ENCODE measurements around the gene GTF2IRD1. TPM values are rescaled to one million over a fixed set of nuclear protein-coding genes. Genes with fewer than 3 reads are reported as not detected.
A peak's percentile ranks its signal among the peaks of the same experiment; 100 is the strongest.

GTF2IRD1 gene
- total RNA-seq, 1 experiment from 2014 or later: 34.3 TPM

GRCh38 chr7:74454021-74454924 lies 567 bp downstream of the GTF2IRD1 start:
- Mint-ChIP-seq H3K36me3 (ENCODE audit: insufficient read depth in 1 of 3, low read depth in 3 of 3) (peaks cover 4 to 10% (median 10%) of the 10 kb centered on the region in 3 experiments; a peak in 5 of 7 replicates), H3K27ac (no peak overlapping the region; a peak in 1 of 7 replicates), H3K4me1 (peaks cover 15 to 23% of the 10 kb centered on the region in 2 experiments), H3K9me3 (peaks cover 0 to 5% of the 10 kb centered on the region in 2 experiments; a peak in 3 of 5 replicates), H3K4me3 (peak overlapping the region; percentile 64 to 77), H3K27me3 (ENCODE audit: low read depth) (no peaks in the 10 kb centered on the region; the same call in 1 of the 2 replicates)
- DNase-seq: no peak
- Histone ChIP-seq H2AK5ac (ENCODE audit: insufficient read length, low read length) (no peak overlapping the region), H4K91ac (ENCODE audit: insufficient read length, low read depth, low read length) (no peak overlapping the region), H3K23me2 (ENCODE audit: insufficient read length, low read depth, low read length, poor library complexity, severe bottlenecking) (no peaks in the 10 kb centered on the region), H2BK12ac (ENCODE audit: insufficient read length, low read depth, low read length) (no peak overlapping the region), H3K79me2 (ENCODE audit: insufficient read depth, low read length) (peaks cover 13% of the 10 kb centered on the region), H3K79me1 (ENCODE audit: insufficient read depth, low read depth, low read length, poor library complexity, severe bottlenecking) (peaks cover 2% of the 10 kb centered on the region), H2BK15ac (ENCODE audit: low read depth, low read length) (no peak overlapping the region), H4K5ac (ENCODE audit: insufficient read length, low read depth, low read length) (no peak overlapping the region), H3K23ac (ENCODE audit: insufficient read length, low read depth, low read length) (no peak overlapping the region), H2AFZ (ENCODE audit: low read length) (no peak overlapping the region), H4K8ac (replicated peaks; ENCODE audit: insufficient read length, low read depth, low read length) (no peak overlapping the region), H3K14ac (ENCODE audit: insufficient read depth, low read length) (peak overlapping the region; percentile 24; the same call in 1 of the 2 replicates), H3K4me2 (ENCODE audit: insufficient read depth, insufficient read length, low read length) (peak overlapping the region; percentile 17), H3T11ph (ENCODE audit: low read length) (no peak overlapping the region), H4K20me1 (ENCODE audit: control insufficient read depth, insufficient read depth, insufficient read length) (no peaks in the 10 kb centered on the region), H2BK20ac (ENCODE audit: low read depth, low read length, poor library complexity, severe bottlenecking) (no peak overlapping the region), H3K9ac (ENCODE audit: extremely low read depth, insufficient read length, low read length) (no peak overlapping the region), H3K27me3 (ENCODE audit: insufficient read depth, low read length) (no peaks in the 10 kb centered on the region), H3K4ac (ENCODE audit: low read depth, low read length) (no peak overlapping the region; the same call in 1 of the 2 replicates), H3K4me1 (ENCODE audit: insufficient read depth, low read length) (no peaks in the 10 kb centered on the region; the same call in 1 of the 2 replicates), H2BK120ac (ENCODE audit: low read depth, low read length, poor library complexity, severe bottlenecking) (no peak overlapping the region), H3K56ac (ENCODE audit: insufficient read length, low read depth, low read length) (no peak overlapping the region), H3K27ac (ENCODE audit: insufficient read length, low read depth, low read length) (no peak overlapping the region), H3K9me3 (ENCODE audit: control insufficient read depth, low read depth, low read length) (no peaks in the 10 kb centered on the region), H3K18ac (ENCODE audit: insufficient read length, low read depth, low read length) (no peak overlapping the region), H2BK5ac (ENCODE audit: insufficient read length, low read length) (no peak overlapping the region)
- no peak for TF ChIP-seq CTCF (conservative IDR thresholded peaks at IDR 0.05)
- no CpG with 5 or more reads among the region's 61 CpGs for WGBS (ENCODE audit: extremely low coverage, insufficient read length, low lambda C conversion rate)

Measured in H9 (cell line).